Measurements from ENCODE around the gene LSG1. TPM values are rescaled to one million over a fixed set of nuclear protein-coding genes. Genes with fewer than 3 reads are reported as not detected.

LSG1 gene
- total RNA-seq, 1 experiment from 2014 or later, result 39.7 TPM

GRCh38 chr3:194658477-194659242 lies 13.3 kb downstream of the LSG1 start:
- H3K79me2 ChIP-seq (ENCODE audit: insufficient read depth, low read length), result peaks cover 49% of the 10 kb centered on the region
- H3K9ac ChIP-seq (ENCODE audit: low read length), result no peak overlapping the region
- intact Hi-C loops (cut with micrococcal nuclease), result no loop called here
- no peak for TF ChIP-seq FOSL1 (IDR thresholded peaks at IDR 0.05; ENCODE audit: low read depth)
- no peak for TF ChIP-seq TCF7L2 (IDR thresholded peaks at IDR 0.05; ENCODE audit: borderline replicate concordance, extremely low read depth, insufficient read depth, insufficient read length)
- no peak for TF ChIP-seq ZNF274 (IDR thresholded peaks at IDR 0.05; ENCODE audit: low read depth, low read length)
- no peak for TF ChIP-seq ZFX (IDR thresholded peaks at IDR 0.05)
- no peak for TF ChIP-seq CTCF (IDR thresholded peaks at IDR 0.05 in 2 of 3, conservative IDR thresholded peaks at IDR 0.05 in 1 of 3; ENCODE audit: borderline replicate concordance in 1 of 3, insufficient read depth in 1 of 3, low read depth in 2 of 3, low read length in 2 of 3)
- TF ChIP-seq EZH2 (IDR thresholded peaks at IDR 0.05), result no peak
- TF ChIP-seq SP1 (IDR thresholded peaks at IDR 0.05; ENCODE audit: low read depth), result no peak
- TF ChIP-seq POLR2A (IDR thresholded peaks at IDR 0.05; ENCODE audit: borderline replicate concordance, extremely low read depth, insufficient read depth, insufficient read length), result no peak
- no peak for TF ChIP-seq EGR1 (IDR thresholded peaks at IDR 0.05; ENCODE audit: low read depth)
- TF ChIP-seq ELF1 (IDR thresholded peaks at IDR 0.05; ENCODE audit: borderline replicate concordance, low read depth), result no peak
- TF ChIP-seq RAD21 (IDR thresholded peaks at IDR 0.05; ENCODE audit: low read depth), result no peak
- TF ChIP-seq POLR2AphosphoS5 (IDR thresholded peaks at IDR 0.05; ENCODE audit: low read depth, low read length), result no peak
- no peaks in the 10 kb centered on the region for H3K4me1 ChIP-seq (ENCODE audit: control insufficient read depth in 1 of 2, insufficient read depth in 2 of 2, low read length in 2 of 2)
- ChIA-PET CTCF (no interaction called here), POLR2A (no interaction called here), RAD21 (ENCODE audit: low non-redundant PET in 1 of 2, low total read pairs in 2 of 2, uncharacterized antibody in 2 of 2, unreplicated experiment in 2 of 2) (no interaction called here)
- H3K27ac ChIP-seq (ENCODE audit: low read depth, low read length), result no peak overlapping the region
- peaks cover 4% of the 10 kb centered on the region; the same call in 1 of the 2 replicates for H4K20me1 ChIP-seq (ENCODE audit: insufficient read depth)
- no peak for ATAC-seq
- H3K36me3 ChIP-seq (ENCODE audit: control insufficient read depth in 1 of 2, insufficient read depth in 2 of 2, low read length in 2 of 2), result peaks cover 17 to 34% of the 10 kb centered on the region in 2 experiments; a peak in 3 of 4 replicates
- no peak overlapping the region for H3K4me3 ChIP-seq (replicated peaks in 1 of 2; ENCODE audit: low read depth in 1 of 2, low read length in 2 of 2)
- no peak overlapping the region for H3K4me2 ChIP-seq (ENCODE audit: low read length)
- no TSS peak for BruUV-seq (replicated peaks)
- H3K9me3 ChIP-seq (ENCODE audit: control insufficient read depth in 1 of 2, insufficient read depth in 1 of 2, low read depth in 1 of 2, low read length in 2 of 2), result no peaks in the 10 kb centered on the region
- DNase-seq (ENCODE audit: low read depth, low spot score), result no peak
- H3K9me2 ChIP-seq (ENCODE audit: insufficient read depth), result no peaks in the 10 kb centered on the region
- H3K27me3 ChIP-seq (ENCODE audit: insufficient read depth, low read length), result no peaks in the 10 kb centered on the region
- H2AFZ ChIP-seq (ENCODE audit: low read depth, low read length, poor library complexity, severe bottlenecking), result no peak overlapping the region

All from HCT116 (cell line).